ENCODE results near the gene NAAA.

DNA sequence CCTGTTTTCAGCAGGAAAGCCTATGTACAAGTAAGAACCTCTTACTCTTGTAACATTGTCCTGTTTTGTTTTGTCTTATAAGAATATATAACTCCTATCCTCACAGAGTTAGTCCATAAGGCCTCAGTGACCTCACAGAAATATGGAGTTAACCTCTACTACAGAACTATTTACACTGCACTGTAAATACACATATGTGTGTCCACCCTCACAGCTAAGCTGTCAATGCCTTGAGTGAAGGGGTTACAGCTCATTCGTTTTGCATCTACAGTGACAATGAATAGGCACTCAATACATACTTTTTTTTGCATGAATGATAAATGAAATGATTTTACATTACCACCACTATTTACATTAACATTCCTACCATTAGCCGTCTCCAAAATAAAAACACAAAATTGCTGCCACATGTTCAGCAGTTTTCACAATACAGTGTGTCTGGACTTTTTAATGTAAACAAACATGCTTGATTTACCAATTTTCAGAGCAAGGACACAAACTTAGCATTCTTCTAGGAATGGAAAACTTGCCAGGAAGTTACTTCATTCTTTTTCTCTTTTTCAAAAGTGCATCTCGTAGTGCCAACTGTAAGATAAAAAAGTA is 9.5 kb upstream of the NAAA start:
- TF ChIP-seq, protein P1, sequence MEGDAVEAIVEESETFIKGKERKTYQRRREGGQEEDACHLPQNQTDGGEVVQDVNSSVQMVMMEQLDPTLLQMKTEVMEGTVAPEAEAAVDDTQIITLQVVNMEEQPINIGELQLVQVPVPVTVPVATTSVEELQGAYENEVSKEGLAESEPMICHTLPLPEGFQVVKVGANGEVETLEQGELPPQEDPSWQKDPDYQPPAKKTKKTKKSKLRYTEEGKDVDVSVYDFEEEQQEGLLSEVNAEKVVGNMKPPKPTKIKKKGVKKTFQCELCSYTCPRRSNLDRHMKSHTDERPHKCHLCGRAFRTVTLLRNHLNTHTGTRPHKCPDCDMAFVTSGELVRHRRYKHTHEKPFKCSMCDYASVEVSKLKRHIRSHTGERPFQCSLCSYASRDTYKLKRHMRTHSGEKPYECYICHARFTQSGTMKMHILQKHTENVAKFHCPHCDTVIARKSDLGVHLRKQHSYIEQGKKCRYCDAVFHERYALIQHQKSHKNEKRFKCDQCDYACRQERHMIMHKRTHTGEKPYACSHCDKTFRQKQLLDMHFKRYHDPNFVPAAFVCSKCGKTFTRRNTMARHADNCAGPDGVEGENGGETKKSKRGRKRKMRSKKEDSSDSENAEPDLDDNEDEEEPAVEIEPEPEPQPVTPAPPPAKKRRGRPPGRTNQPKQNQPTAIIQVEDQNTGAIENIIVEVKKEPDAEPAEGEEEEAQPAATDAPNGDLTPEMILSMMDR (IDR thresholded peaks at IDR 0.05; ENCODE audit: borderline replicate concordance, extremely low read depth, low read length, poor library complexity, severe bottlenecking): no peak
- no peak for TF ChIP-seq EZH2 (IDR thresholded peaks at IDR 0.05; ENCODE audit: borderline replicate concordance, low read depth, low read length, severe bottlenecking)
